Stimulated activated CD4-positive, alpha-beta T cell treated with anti-CD3 and anti-CD28 coated beads, Interleukin-1b, Interleukin-23, amount 100 ng/mL, for 48 hours (primary cell): ENCODE measurements around the gene PRLH.
"Not testable (repeated sequence)": the region's sequence is repeated elsewhere in the genome, so short reads cannot be mapped to it uniquely, and the experiment has no call there.

Experiments
- DNase-seq: peaks from one replicate; pipeline ENCODE4 v3.0.0-alpha.2; 2020

PRLH gene

DNA sequence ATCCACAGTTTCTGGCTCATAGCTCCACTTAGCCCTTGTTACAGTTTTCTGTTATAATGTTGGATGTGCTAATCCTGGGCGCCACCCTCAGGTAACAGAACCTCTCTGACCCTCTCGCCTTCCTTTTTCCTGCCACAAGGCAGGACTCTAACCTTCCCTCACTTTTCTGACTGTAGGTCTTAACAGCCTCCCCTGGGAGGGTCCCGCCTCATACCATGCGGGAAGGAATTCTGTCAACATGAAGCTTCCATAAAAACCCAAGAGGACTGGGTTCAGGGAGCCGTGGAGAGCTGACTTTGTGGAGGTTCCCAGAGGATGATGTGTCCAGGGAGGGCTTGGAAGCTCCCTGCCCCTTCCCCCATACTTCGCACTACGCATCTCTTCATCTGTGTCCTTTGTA, 36.0 kb downstream of the PRLH start:
- no peak for DNase-seq

DNA sequence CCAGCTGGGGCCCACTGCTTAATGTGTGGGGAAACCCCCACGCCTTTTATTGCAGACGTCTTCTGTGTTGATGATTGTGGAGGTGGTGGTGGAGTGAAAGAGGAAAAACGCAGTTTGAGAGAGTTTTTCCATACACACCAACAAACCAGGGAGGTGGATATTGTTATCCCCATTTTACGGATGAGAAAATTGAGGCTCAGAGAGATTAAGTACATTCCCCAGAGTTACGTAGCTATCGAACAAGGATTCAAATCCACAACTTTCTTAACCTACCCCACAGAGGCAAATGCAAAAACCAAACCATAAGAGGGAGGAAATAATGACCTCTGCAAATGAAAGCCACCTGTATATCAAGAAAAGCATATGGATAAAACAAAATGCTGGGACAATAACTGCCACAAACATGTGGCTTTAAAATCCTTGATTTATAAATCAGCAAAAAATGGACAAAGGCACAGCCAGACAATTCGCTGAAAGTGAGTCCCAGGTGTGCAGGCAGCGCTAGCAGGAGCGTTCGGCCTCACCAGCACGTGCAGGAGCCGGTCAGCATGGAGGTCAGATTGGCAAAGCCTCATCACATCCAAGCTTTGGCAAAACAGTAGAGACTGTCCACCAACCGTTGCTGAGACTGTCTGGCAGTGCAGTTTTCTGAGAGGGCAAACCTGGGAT, 36.8 kb downstream of the PRLH start:
- no peak for DNase-seq

DNA sequence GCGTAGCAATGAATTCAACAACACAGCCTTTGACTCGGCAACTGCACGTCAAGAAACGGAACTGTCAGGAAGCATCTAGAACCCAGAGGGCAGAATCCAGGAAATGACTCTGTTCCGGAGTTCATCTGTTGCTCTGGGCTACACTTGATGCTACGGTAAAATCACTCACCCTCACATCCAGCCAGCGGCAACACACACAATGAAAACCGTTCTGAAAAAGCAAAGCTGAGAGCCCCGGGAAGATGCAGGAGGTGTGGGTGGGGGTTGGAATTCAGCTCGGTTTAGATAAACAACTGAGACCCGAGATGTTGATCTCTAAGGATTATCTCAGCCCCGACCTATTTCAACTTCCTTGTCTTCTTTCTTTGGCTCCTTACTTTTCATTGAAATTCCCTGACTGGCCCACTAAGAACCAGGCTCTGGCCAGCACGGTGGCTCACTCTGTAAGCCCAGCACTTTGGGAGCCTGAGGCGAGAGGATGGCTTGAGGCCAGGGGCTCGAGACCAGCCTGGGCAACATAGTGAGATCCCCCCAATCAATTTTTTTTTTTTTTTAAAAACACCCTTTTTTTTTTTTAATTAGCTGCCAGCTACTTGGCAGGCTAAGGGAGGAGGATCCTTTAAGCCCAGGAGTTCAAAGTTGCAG, 37.5 kb downstream of the PRLH start:
- peak; percentile 41 for DNase-seq

DNA sequence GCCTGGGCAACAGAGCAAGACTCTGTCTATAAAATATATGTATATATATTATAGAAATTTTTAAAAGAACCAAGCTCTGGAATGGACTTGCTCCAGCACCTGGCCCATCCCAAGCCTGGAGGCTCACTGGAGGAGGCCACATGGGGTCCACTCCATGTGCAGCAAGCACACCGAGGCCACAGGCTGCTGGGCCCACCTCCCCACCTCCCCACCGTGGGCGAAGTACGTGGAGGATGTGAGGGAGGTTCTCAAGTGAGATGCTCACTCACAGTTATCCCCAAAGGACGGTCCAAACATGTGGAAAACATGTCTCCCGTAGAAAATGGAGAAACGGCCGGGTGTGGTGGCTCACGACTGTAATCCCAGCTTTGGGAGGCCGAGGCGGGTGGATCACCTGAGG, 38.0 kb downstream of the PRLH start:
- DNase-seq: no peak

DNA sequence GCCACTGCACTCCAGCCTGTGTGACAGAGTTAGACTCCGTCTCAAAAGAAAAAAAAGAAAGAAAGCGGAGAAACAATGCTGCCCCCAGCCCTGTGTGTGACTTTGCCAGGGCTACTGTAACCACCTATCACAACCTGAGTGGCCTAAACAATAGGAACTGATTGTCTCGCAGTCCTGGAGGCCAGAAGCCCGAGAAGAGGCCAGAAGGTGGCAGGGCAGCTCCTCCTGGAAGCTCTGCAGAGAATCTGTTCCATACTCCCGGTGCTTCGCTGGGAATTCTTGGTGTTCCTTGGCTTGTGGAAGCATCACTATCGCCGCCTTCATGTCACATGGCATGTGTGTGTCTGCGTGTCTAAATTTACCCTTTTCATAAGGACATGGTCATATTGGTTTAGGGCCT, 38.6 kb downstream of the PRLH start:
- DNase-seq: no peak

DNA sequence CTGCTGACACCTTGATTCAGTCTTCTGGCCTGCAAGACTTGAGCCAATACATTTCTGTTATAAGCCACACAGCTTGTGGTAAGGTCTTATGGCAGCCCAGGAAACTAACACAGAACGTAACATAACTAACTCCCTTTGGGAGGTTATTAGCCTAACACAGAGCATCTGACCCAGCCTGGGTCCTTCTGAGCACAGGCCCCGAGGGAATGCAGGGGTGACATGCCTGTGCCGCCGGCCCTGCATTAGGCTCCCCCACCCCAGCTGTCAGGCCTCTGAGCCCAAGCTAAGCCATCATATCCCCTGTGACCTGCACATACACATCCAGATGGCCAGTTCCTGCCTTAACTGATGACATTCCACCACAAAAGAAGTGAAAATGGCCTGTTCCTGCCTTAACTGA, 40.1 kb downstream of the PRLH start:
- not testable (repeated sequence) for DNase-seq

DNA sequence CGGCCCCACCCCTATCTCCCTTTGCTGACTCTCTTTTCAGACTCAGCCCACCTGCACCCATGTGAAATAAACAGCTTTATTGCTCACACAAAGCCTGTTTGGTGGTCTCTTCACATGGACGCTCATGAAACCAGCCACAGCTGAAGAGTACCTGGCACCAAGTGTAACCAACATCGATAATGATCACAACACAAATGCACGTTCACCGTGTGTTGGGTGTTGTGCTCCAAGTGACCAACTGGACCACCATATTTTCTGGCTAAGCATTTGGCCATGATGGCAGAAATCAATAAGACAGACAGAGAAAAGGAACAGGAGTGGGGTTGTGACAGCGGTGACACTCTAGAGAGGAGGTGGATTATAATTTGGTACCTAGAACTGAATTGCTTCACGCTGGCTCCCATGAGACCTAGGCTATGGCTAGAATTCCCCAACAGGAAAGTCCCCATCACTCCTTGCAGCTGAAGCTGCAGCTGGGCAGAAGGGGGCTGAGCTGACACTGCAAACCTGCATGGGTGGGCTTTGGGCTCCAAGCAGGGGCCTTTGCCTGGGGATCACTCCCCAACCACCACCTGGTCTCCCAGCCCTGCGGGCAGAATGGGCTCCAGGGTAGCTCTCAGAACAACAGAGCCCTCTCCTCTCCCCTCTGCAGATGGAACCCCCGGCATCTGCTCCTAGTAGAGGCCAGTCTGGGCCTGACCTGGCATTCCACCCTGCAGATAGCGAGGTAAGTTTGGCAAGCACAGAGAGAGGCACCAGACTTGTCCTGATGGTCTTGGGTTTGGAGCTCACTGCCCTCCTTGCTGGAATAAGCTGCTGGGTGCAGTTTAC, 46.4 kb downstream of the PRLH start:
- no peak for DNase-seq

DNA sequence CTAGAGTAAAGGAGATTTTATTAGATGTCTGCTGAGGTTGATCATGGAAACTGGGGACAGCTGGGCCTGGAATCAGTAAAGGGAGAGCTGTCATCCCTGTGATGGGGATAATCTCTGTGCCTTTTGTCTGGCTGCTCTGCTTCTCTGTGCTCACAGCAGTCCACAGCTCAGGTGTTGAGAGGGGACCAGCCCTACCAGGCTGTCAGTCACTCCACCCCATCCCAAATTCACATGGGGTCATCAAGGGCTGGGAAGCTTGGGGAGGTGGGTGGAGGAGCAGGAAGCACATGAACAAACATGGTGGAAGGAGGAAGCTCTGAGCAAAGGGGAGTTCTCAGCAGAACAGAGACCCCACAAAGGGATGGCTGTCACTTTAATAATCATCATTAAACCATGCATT, 47.3 kb downstream of the PRLH start:
- DNase-seq: no peak

DNA sequence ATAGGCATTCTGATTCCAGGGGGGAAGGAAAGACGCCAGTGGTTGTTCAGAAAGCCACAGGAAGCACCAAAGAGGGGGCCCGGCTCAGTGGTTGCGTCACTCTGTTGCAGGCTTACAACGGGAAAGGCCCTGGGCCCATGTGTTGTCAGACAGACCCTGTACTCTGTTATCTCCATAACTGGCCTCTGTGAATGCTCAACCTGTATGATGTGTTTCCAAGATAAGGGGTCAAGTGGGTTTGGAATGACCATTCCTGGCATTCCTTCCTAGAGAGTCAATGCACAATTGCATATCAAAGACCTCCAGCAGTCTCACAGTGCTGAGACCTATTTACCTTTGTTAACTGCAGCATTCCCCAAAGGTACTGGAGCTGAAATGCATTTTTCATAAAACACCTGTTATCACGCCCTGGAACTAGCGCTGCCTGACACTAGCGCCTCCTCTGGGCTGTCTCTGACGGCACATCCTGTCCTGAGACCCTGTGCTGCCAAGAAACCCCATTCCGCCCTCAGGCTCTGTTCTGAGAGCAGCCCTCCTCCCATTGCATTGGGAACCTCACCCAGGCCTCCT, 47.9 kb downstream of the PRLH start:
- no peak for DNase-seq

DNA sequence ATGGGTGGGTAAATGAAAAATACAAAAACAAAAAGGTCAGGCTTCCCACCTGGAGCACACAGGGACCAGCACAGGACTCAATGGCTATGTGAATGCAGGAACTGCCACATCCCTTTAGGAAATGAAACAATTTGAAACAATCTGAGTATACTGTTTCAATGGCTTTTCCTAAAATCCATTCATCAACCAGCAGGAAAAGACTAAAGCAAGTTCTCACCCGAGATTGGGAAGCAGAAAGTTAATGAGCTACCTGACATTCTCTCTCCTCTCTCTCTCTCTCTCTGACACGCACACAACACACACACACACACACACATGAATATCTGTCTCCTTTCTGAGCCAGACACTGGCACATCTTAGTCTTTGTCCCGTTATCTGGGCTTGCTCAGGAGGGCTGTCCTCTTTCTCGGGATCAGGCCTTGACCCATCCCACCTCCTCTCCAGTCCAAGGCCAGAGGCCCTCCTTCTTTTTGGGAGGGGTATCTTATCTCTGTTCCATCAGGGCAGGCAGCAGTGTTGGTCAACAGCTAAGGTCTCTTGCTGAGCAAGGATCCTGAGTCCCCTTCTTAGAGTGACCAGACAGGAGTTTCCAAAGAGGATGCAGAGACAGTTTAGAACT, 49.4 kb downstream of the PRLH start:
- DNase-seq: no peak

DNA sequence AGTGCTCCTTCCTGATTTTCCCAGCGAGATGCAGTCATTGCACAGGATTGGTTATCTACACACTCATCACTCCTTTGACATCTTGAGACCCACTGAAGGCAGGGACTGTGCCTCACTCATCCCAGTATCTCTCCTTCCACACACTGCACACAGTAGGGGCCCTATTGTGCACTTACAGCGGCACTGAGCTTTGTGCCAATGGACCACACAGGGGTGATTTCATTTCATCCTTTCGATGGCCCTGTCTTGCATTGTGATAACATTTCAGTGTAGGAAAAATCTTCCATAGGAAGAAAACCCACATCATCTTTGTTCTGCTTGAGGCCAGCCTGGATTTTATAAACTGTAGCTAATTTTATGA, 50.0 kb downstream of the PRLH start:
- no peak for DNase-seq
